HFFc6 (cell line): ENCODE measurements around the gene ANO4. TPM values are rescaled to one million over a fixed set of nuclear protein-coding genes. Genes with fewer than 3 reads are reported as not detected.
A peak's percentile ranks its signal among the peaks of the same experiment; 100 is the strongest.

Source experiments
- DNase-seq: peaks from one replicate; pipeline ENCODE4 v3.0.0-alpha.2; 2018
- H3K27ac Mint-ChIP-seq: 2 replicates; pipeline ENCODE4 v1.8.0; 2020; ENCODE audit warnings: mild to moderate bottlenecking, mixed read lengths
- H3K27me3 Mint-ChIP-seq: 2 replicates; pipeline ENCODE4 v1.8.0; 2021; ENCODE audit warnings: mild to moderate bottlenecking, moderate library complexity, mixed read lengths; ENCODE audit not compliant: insufficient read depth
- H3K36me3 Mint-ChIP-seq: 2 replicates; pipeline ENCODE4 v1.8.0; 2021; ENCODE audit warnings: low read depth, mixed read lengths
- H3K4me1 Mint-ChIP-seq: 2 replicates; pipeline ENCODE4 v1.8.0; 2020; ENCODE audit warnings: low read depth, mixed read lengths
- H3K4me3 Mint-ChIP-seq: 2 replicates; pipeline ENCODE4 v1.8.0; 2020; ENCODE audit warnings: mild to moderate bottlenecking, moderate library complexity, mixed read lengths
- H3K9me3 Mint-ChIP-seq: 2 replicates; pipeline ENCODE4 v1.8.0; 2020; ENCODE audit warnings: mild to moderate bottlenecking, mixed read lengths
- CTCF ChIP-seq: fragments of 200-600 bp; sonication (generic); IDR thresholded peaks from 2 replicates; pipeline ENCODE4 v1.5.0; 2021; ENCODE audit warnings: antibody characterized with exemption, mild to moderate bottlenecking
- total RNA-seq, 6 experiments: library from RNA; stranded (reverse); fragmentation: NEBNext Ultra II Directional; extraction: Animal tissue kit (Norgen Biotek cat#: 25700); gene quantifications; 2 replicates in 1 of 6; 3 replicates in 5 of 6; pipeline ENCODE4 v1.2.3, GENCODE V29; 2021

ANO4 gene
- total RNA-seq, 6 experiments from 2014 or later: not detected

- no peaks in the 10 kb centered on the region for H3K36me3 Mint-ChIP-seq
- H3K27ac Mint-ChIP-seq: no peak overlapping the region
- no peak for TF ChIP-seq CTCF
- H3K4me1 Mint-ChIP-seq: no peaks in the 10 kb centered on the region
- H3K9me3 Mint-ChIP-seq: peaks cover 18% of the 10 kb centered on the region
- H3K4me3 Mint-ChIP-seq: no peak overlapping the region
- no peak for DNase-seq
- no peaks in the 10 kb centered on the region for H3K27me3 Mint-ChIP-seq
These were observed 4.6 kb upstream of the ANO4 start for GRCh38 chr12:100789975-100790374.

GRCh38 chr12:100790552-100790951 is 4.0 kb upstream of the ANO4 start:
- H3K4me3 Mint-ChIP-seq: no peak overlapping the region
- DNase-seq: no peak
- H3K9me3 Mint-ChIP-seq: peaks cover 24% of the 10 kb centered on the region
- no peaks in the 10 kb centered on the region for H3K36me3 Mint-ChIP-seq
- peaks cover 1% of the 10 kb centered on the region for H3K27me3 Mint-ChIP-seq
- no peak overlapping the region for H3K27ac Mint-ChIP-seq
- H3K4me1 Mint-ChIP-seq: no peaks in the 10 kb centered on the region
- TF ChIP-seq CTCF: no peak

GRCh38 chr12:100793182-100793581 is 1.4 kb upstream of the ANO4 start:
- Mint-ChIP-seq H3K4me3 (no peak overlapping the region), H3K27me3 (peaks cover 1% of the 10 kb centered on the region), H3K4me1 (no peaks in the 10 kb centered on the region), H3K36me3 (no peaks in the 10 kb centered on the region), H3K27ac (no peak overlapping the region), H3K9me3 (peaks cover 20% of the 10 kb centered on the region)
- peak; percentile 15 for DNase-seq
- TF ChIP-seq CTCF: no peak

- H3K27ac Mint-ChIP-seq: no peak overlapping the region
- no peak overlapping the region for H3K4me3 Mint-ChIP-seq
- H3K27me3 Mint-ChIP-seq: peaks cover 3% of the 10 kb centered on the region
- peaks cover 35% of the 10 kb centered on the region for H3K9me3 Mint-ChIP-seq
- no peaks in the 10 kb centered on the region for H3K36me3 Mint-ChIP-seq
- TF ChIP-seq CTCF: no peak
- no peaks in the 10 kb centered on the region for H3K4me1 Mint-ChIP-seq
- DNase-seq: no peak
These were observed 711 bp downstream of the ANO4 start for GRCh38 chr12:100795174-100795799.

GRCh38 chr12:100795800-100796179 is 1.2 kb downstream of the ANO4 start:
- Mint-ChIP-seq H3K27ac (no peak overlapping the region), H3K9me3 (peaks cover 37% of the 10 kb centered on the region), H3K4me3 (no peak overlapping the region), H3K4me1 (no peaks in the 10 kb centered on the region), H3K27me3 (peaks cover 4% of the 10 kb centered on the region), H3K36me3 (no peaks in the 10 kb centered on the region)
- TF ChIP-seq CTCF: no peak
- no peak for DNase-seq

- no peak overlapping the region for H3K27ac Mint-ChIP-seq
- H3K4me1 Mint-ChIP-seq: no peaks in the 10 kb centered on the region
- H3K9me3 Mint-ChIP-seq: peaks cover 42% of the 10 kb centered on the region
- H3K4me3 Mint-ChIP-seq: no peak overlapping the region
- DNase-seq: no peak
- H3K27me3 Mint-ChIP-seq: peaks cover 5% of the 10 kb centered on the region
- no peak for TF ChIP-seq CTCF
- H3K36me3 Mint-ChIP-seq: no peaks in the 10 kb centered on the region
These were observed 2.0 kb downstream of the ANO4 start for GRCh38 chr12:100796621-100797020.
